Calu3 (cell line): ENCODE data around the gene ADH5. TPM values are rescaled to one million over a fixed set of nuclear protein-coding genes. Genes with fewer than 3 reads are reported as not detected.

ENCODE experiments used
- BruUV-seq: library from RNA; stranded (reverse); fragments of 400-500 nt; replicated peaks from 2 replicates; lab custom pipeline; 2021; lab: Mats Ljungman, UMichigan
- CTCF ChIA-PET: fragments of 300-600 bp; sonication (Branson Sonifier 250); formaldehyde crosslinking; loops from one replicate; lab custom pipeline; 2022; ENCODE audit warnings: antibody characterized with exemption; lab: Charles Lee
- DNase-seq: peaks from one replicate; pipeline ENCODE4 v3.0.0; 2022
- H3K27ac Mint-ChIP-seq: one replicate; pipeline ENCODE4 v1.8.0; 2022; ENCODE audit warnings: mixed read lengths; ENCODE audit not compliant: unreplicated experiment
- H3K27me3 Mint-ChIP-seq: one replicate; pipeline ENCODE4 v1.8.0; 2022; ENCODE audit warnings: mixed read lengths; ENCODE audit not compliant: unreplicated experiment
- H3K36me3 Mint-ChIP-seq: one replicate; pipeline ENCODE4 v1.8.0; 2022; ENCODE audit warnings: mild to moderate bottlenecking, moderate library complexity, mixed read lengths; ENCODE audit not compliant: insufficient read depth, unreplicated experiment
- H3K4me1 Mint-ChIP-seq: one replicate; pipeline ENCODE4 v1.8.0; 2022; ENCODE audit warnings: mild to moderate bottlenecking, low read depth, mixed read lengths; ENCODE audit not compliant: unreplicated experiment
- H3K4me3 Mint-ChIP-seq: one replicate; pipeline ENCODE4 v1.8.0; 2022; ENCODE audit warnings: mild to moderate bottlenecking, low read depth, moderate library complexity, mixed read lengths; ENCODE audit not compliant: unreplicated experiment
- H3K9me3 Mint-ChIP-seq: one replicate; pipeline ENCODE4 v1.8.0; 2022; ENCODE audit warnings: low read depth, mixed read lengths; ENCODE audit not compliant: unreplicated experiment
- intact Hi-C: fragments of 100-400 bp; cut with micrococcal nuclease; formaldehyde crosslinking; loops from one replicate; pipeline ENCODE4 v1.10.0; 2022; ENCODE audit not compliant: unreplicated experiment
- total RNA-seq: library from RNA; stranded (reverse); gene quantifications from 2 replicates; pipeline ENCODE4 v1.2.3, GENCODE V29; 2022
- TF ChIP-seq, protein P1 (sequence below): fragments of 200-600 bp; IDR thresholded peaks from one replicate; pipeline ENCODE4 v1.8.0; 2022; ENCODE audit warnings: antibody characterized with exemption; ENCODE audit not compliant: unreplicated experiment

ADH5 gene
- total RNA-seq, 1 experiment from 2014 or later: 88.8 TPM

- DNase-seq: no peak
- CTCF ChIA-PET: no interaction called here
- Mint-ChIP-seq H3K27ac (no peak overlapping the region), H3K27me3 (no peaks in the 10 kb centered on the region), H3K9me3 (no peaks in the 10 kb centered on the region), H3K4me1 (no peaks in the 10 kb centered on the region), H3K4me3 (no peak overlapping the region), H3K36me3 (peaks cover 20% of the 10 kb centered on the region)
- no TSS peak for BruUV-seq
- intact Hi-C loops: no loop called here
- TF ChIP-seq, protein P1, sequence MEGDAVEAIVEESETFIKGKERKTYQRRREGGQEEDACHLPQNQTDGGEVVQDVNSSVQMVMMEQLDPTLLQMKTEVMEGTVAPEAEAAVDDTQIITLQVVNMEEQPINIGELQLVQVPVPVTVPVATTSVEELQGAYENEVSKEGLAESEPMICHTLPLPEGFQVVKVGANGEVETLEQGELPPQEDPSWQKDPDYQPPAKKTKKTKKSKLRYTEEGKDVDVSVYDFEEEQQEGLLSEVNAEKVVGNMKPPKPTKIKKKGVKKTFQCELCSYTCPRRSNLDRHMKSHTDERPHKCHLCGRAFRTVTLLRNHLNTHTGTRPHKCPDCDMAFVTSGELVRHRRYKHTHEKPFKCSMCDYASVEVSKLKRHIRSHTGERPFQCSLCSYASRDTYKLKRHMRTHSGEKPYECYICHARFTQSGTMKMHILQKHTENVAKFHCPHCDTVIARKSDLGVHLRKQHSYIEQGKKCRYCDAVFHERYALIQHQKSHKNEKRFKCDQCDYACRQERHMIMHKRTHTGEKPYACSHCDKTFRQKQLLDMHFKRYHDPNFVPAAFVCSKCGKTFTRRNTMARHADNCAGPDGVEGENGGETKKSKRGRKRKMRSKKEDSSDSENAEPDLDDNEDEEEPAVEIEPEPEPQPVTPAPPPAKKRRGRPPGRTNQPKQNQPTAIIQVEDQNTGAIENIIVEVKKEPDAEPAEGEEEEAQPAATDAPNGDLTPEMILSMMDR: no peak
Observed at GRCh38 chr4:99043346-99043745, 45.2 kb downstream of the ADH5 start.

DNA sequence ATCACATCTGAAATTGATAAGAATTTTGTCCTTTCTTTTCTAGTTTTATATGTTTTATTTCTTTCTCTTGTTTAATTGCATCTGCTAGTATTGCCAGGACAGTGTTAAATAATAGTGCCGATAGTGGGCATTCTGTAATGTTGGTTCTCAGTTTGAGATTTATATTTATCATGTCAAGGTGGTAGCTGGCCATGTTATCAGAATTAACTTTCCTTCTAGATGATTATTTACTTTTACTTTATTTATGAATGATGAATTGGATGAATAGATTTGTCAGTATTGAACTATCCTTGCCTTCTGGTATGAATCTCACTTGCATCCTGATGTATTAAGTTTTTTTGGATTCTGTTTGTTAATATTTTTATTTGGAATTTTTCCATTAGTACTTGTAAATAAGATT, 50.4 kb downstream of the ADH5 start:
- DNase-seq: no peak
- intact Hi-C loops: no loop called here
- Mint-ChIP-seq H3K27me3 (no peaks in the 10 kb centered on the region), H3K36me3 (peaks cover 10% of the 10 kb centered on the region), H3K4me1 (no peaks in the 10 kb centered on the region), H3K27ac (no peak overlapping the region), H3K4me3 (no peak overlapping the region), H3K9me3 (no peaks in the 10 kb centered on the region)
- TF ChIP-seq, protein P1: no peak
- CTCF ChIA-PET: no interaction called here
- BruUV-seq: no TSS peak

GRCh38 chr4:99033956-99034355, 54.6 kb downstream of the ADH5 start:
- Mint-ChIP-seq H3K27ac (no peak overlapping the region), H3K4me1 (no peaks in the 10 kb centered on the region), H3K36me3 (peaks cover 9% of the 10 kb centered on the region), H3K27me3 (no peaks in the 10 kb centered on the region), H3K4me3 (no peak overlapping the region), H3K9me3 (no peaks in the 10 kb centered on the region)
- CTCF ChIA-PET: no interaction called here
- intact Hi-C loops: no loop called here
- DNase-seq: no peak
- no TSS peak for BruUV-seq
- TF ChIP-seq, protein P1: no peak

GRCh38 chr4:99029852-99030251, 58.7 kb downstream of the ADH5 start:
- H3K36me3 Mint-ChIP-seq: peaks cover 9% of the 10 kb centered on the region
- no peak for DNase-seq
- H3K27me3 Mint-ChIP-seq: no peaks in the 10 kb centered on the region
- peaks cover 19% of the 10 kb centered on the region for H3K4me1 Mint-ChIP-seq
- intact Hi-C loops: no loop called here
- H3K4me3 Mint-ChIP-seq: no peak overlapping the region
- TF ChIP-seq, protein P1: no peak
- no TSS peak for BruUV-seq
- CTCF ChIA-PET: interaction anchor here (0.9 kb wide), 1 partner anchor 34 kb away, joined by 3 read pairs; the partner anchor contains the start of gene METAP1
- H3K9me3 Mint-ChIP-seq: no peaks in the 10 kb centered on the region
- no peak overlapping the region for H3K27ac Mint-ChIP-seq
